Skeletal muscle satellite cell (primary cell): ENCODE data around the gene AIP.

Experiments
- H3K27me3 ChIP-seq: 2 replicates; pipeline ENCODE4 v1.7.0; 2013; ENCODE audit warnings: low read length; ENCODE audit not compliant: control insufficient read depth, insufficient read depth
- H3K36me3 ChIP-seq: 2 replicates; pipeline ENCODE4 v1.7.0; 2013; ENCODE audit warnings: mild to moderate bottlenecking, control low read depth, low read length; ENCODE audit not compliant: insufficient read depth
- H3K4me1 ChIP-seq: 2 replicates; pipeline ENCODE4 v1.7.0; 2013; ENCODE audit warnings: low read length; ENCODE audit not compliant: control insufficient read depth, insufficient read depth
- H3K4me2 ChIP-seq: 2 replicates; pipeline ENCODE4 v1.7.0; 2013; ENCODE audit warnings: mild to moderate bottlenecking, low read length
- H3K4me3 ChIP-seq: 2 replicates; pipeline ENCODE4 v1.7.0; 2013; ENCODE audit warnings: low read length
- H3K9ac ChIP-seq: 2 replicates; pipeline ENCODE4 v1.7.0; 2013; ENCODE audit warnings: mild to moderate bottlenecking, low read depth, low read length, moderate library complexity
- H3K9me3 ChIP-seq: replicated peaks from 2 replicates; pipeline ENCODE4 v1.7.0; 2013; ENCODE audit warnings: mild to moderate bottlenecking, control low read depth, low read length

Gene AIP

GRCh38 chr11:67451658-67451976 is 31.2 kb upstream of the AIP start:
- Histone ChIP-seq H3K27me3 (no peaks in the 10 kb centered on the region), H3K4me3 (no peak overlapping the region), H3K4me1 (peaks cover 14% of the 10 kb centered on the region)

GRCh38 chr11:67452141-67452952 is 30.5 kb upstream of the AIP start, which contains the start of gene GPR152:
GPR152 (minus strand) TSS chr11:67452729; CDS start chr11:67452724, 5 bp downstream.
- H3K4me2 ChIP-seq = peak within 1 kb of the TSS; percentile 83
- peaks cover 14% of the 10 kb centered on the region for H3K4me1 ChIP-seq
- H3K9ac ChIP-seq = peak within 1 kb of the TSS; percentile 73
- H3K9me3 ChIP-seq = no peaks in the 10 kb centered on the region
- H3K36me3 ChIP-seq = no peaks in the 10 kb centered on the region
- H3K4me3 ChIP-seq = peak within 1 kb of the TSS; percentile 68
- H3K27me3 ChIP-seq = no peaks in the 10 kb centered on the region

More at GRCh38 chr11:67451658-67451976, 31.2 kb upstream of the AIP start:
- Histone ChIP-seq H3K9me3 (no peaks in the 10 kb centered on the region), H3K4me2 (no peak overlapping the region), H3K9ac (no peak overlapping the region), H3K36me3 (no peaks in the 10 kb centered on the region)

- H3K27me3 ChIP-seq = no peaks in the 10 kb centered on the region
- no peaks in the 10 kb centered on the region for H3K9me3 ChIP-seq
- H3K9ac ChIP-seq = no peak overlapping the region
- H3K36me3 ChIP-seq = no peaks in the 10 kb centered on the region
- peaks cover 14% of the 10 kb centered on the region for H3K4me1 ChIP-seq
- no peak overlapping the region for H3K4me2 ChIP-seq
- no peak overlapping the region for H3K4me3 ChIP-seq
Observed at GRCh38 chr11:67453816-67454732, 28.8 kb upstream of the AIP start.

- Histone ChIP-seq H3K4me2 (no peak within 1 kb of the TSS), H3K9ac (no peak within 1 kb of the TSS), H3K9me3 (no peaks in the 10 kb centered on the region), H3K4me3 (no peak within 1 kb of the TSS), H3K4me1 (peaks cover 14% of the 10 kb centered on the region), H3K36me3 (no peaks in the 10 kb centered on the region), H3K27me3 (no peaks in the 10 kb centered on the region)
Observed at GRCh38 chr11:67455054-67455453, 27.8 kb upstream of the AIP start, which contains the start of gene CABP4. CABP4 (plus strand) TSS chr11:67455354; CDS start chr11:67455424, 70 bp downstream.

GRCh38 chr11:67456068-67456705 is 26.6 kb upstream of the AIP start:
- Histone ChIP-seq H3K9ac (no peak overlapping the region), H3K36me3 (no peaks in the 10 kb centered on the region), H3K4me3 (no peak overlapping the region), H3K9me3 (no peaks in the 10 kb centered on the region), H3K4me1 (peaks cover 14% of the 10 kb centered on the region), H3K4me2 (no peak overlapping the region), H3K27me3 (no peaks in the 10 kb centered on the region)

- Histone ChIP-seq H3K9ac (no peak overlapping the region), H3K4me3 (no peak overlapping the region), H3K9me3 (no peaks in the 10 kb centered on the region), H3K4me2 (no peak overlapping the region), H3K27me3 (no peaks in the 10 kb centered on the region), H3K4me1 (peaks cover 8% of the 10 kb centered on the region), H3K36me3 (no peaks in the 10 kb centered on the region)
Observed at GRCh38 chr11:67457453-67457852, 25.4 kb upstream of the AIP start.

- Histone ChIP-seq H3K4me3 (no peak overlapping the region), H3K9ac (no peak overlapping the region), H3K4me2 (no peak overlapping the region), H3K4me1 (no peaks in the 10 kb centered on the region), H3K9me3 (no peaks in the 10 kb centered on the region), H3K36me3 (no peaks in the 10 kb centered on the region), H3K27me3 (no peaks in the 10 kb centered on the region)
Observed at GRCh38 chr11:67458266-67458665, 24.6 kb upstream of the AIP start.

- Histone ChIP-seq H3K9ac (no peak overlapping the region), H3K4me2 (no peak overlapping the region), H3K9me3 (no peaks in the 10 kb centered on the region), H3K36me3 (no peaks in the 10 kb centered on the region), H3K4me3 (no peak overlapping the region), H3K27me3 (no peaks in the 10 kb centered on the region), H3K4me1 (peaks cover 17% of the 10 kb centered on the region)
Observed at GRCh38 chr11:67463186-67463585, 19.6 kb upstream of the AIP start.

- peak overlapping the region; percentile 50 for H3K4me2 ChIP-seq
- H3K9me3 ChIP-seq = no peaks in the 10 kb centered on the region
Observed at GRCh38 chr11:67463680-67464410, 19.0 kb upstream of the AIP start.

GRCh38 chr11:67464411-67465188 is 18.2 kb upstream of the AIP start:
- peak overlapping the region; percentile 45 for H3K4me3 ChIP-seq
- H3K4me1 ChIP-seq = peaks cover 26% of the 10 kb centered on the region
- no peaks in the 10 kb centered on the region for H3K36me3 ChIP-seq
- H3K9me3 ChIP-seq = no peaks in the 10 kb centered on the region
- H3K27me3 ChIP-seq = no peaks in the 10 kb centered on the region
- H3K4me2 ChIP-seq = peak overlapping the region; percentile 54
- peak overlapping the region; percentile 34 for H3K9ac ChIP-seq

More at GRCh38 chr11:67463680-67464410, 19.0 kb upstream of the AIP start:
- H3K36me3 ChIP-seq = no peaks in the 10 kb centered on the region
- peaks cover 22% of the 10 kb centered on the region for H3K4me1 ChIP-seq
- H3K27me3 ChIP-seq = no peaks in the 10 kb centered on the region
- no peak overlapping the region for H3K4me3 ChIP-seq
- peak overlapping the region; percentile 34 for H3K9ac ChIP-seq
